Measurements from ENCODE around the gene ARHGDIA.

Gene ARHGDIA

GRCh38 chr17:81903896-81904599 lies 32.9 kb upstream of the ARHGDIA start:
- Histone ChIP-seq H3K4me1 (ENCODE audit: control insufficient read depth, insufficient read depth, low read length) (no peaks in the 10 kb centered on the region), H3K9ac (ENCODE audit: low read depth, low read length) (no peak overlapping the region), H3K9me3 (ENCODE audit: control insufficient read depth, insufficient read depth, low read length) (no peaks in the 10 kb centered on the region), H3K36me3 (ENCODE audit: control insufficient read depth, insufficient read depth, low read length) (peaks cover 38% of the 10 kb centered on the region), H3K27me3 (ENCODE audit: control insufficient read depth, insufficient read depth, low read length) (peaks cover 9% of the 10 kb centered on the region), H3K4me3 (ENCODE audit: low read depth, low read length) (no peak overlapping the region)

GRCh38 chr17:81903415-81903831 lies 32.3 kb upstream of the ARHGDIA start:
- Histone ChIP-seq H3K9me3 (ENCODE audit: control insufficient read depth, insufficient read depth, low read length) (no peaks in the 10 kb centered on the region), H3K27me3 (ENCODE audit: control insufficient read depth, insufficient read depth, low read length) (peaks cover 9% of the 10 kb centered on the region), H3K4me3 (ENCODE audit: low read depth, low read length) (no peak overlapping the region), H3K9ac (ENCODE audit: low read depth, low read length) (peak overlapping the region; percentile 24), H3K4me1 (ENCODE audit: control insufficient read depth, insufficient read depth, low read length) (no peaks in the 10 kb centered on the region), H3K36me3 (ENCODE audit: control insufficient read depth, insufficient read depth, low read length) (peaks cover 43% of the 10 kb centered on the region)

- peaks cover 42% of the 10 kb centered on the region for H3K36me3 ChIP-seq (ENCODE audit: control insufficient read depth, insufficient read depth, low read length)
- H3K4me3 ChIP-seq (ENCODE audit: low read depth, low read length) = peak overlapping the region; percentile 30
- no peaks in the 10 kb centered on the region for H3K9me3 ChIP-seq (ENCODE audit: control insufficient read depth, insufficient read depth, low read length)
- H3K4me1 ChIP-seq (ENCODE audit: control insufficient read depth, insufficient read depth, low read length) = no peaks in the 10 kb centered on the region
- peaks cover 9% of the 10 kb centered on the region for H3K27me3 ChIP-seq (ENCODE audit: control insufficient read depth, insufficient read depth, low read length)
- peak overlapping the region; percentile 37 for H3K9ac ChIP-seq (ENCODE audit: low read depth, low read length)
Measured at GRCh38 chr17:81902653-81903414, 31.7 kb upstream of the ARHGDIA start.

- H3K9ac ChIP-seq (ENCODE audit: low read depth, low read length) = peak within 1 kb of the TSS; percentile 37
- no peaks in the 10 kb centered on the region for H3K4me1 ChIP-seq (ENCODE audit: control insufficient read depth, insufficient read depth, low read length)
- H3K4me3 ChIP-seq (ENCODE audit: low read depth, low read length) = peak within 1 kb of the TSS; percentile 30
- H3K27me3 ChIP-seq (ENCODE audit: control insufficient read depth, insufficient read depth, low read length) = peaks cover 9% of the 10 kb centered on the region
- peaks cover 37% of the 10 kb centered on the region for H3K36me3 ChIP-seq (ENCODE audit: control insufficient read depth, insufficient read depth, low read length)
- H3K9me3 ChIP-seq (ENCODE audit: control insufficient read depth, insufficient read depth, low read length) = no peaks in the 10 kb centered on the region
Measured at GRCh38 chr17:81902023-81902652, 31.0 kb upstream of the ARHGDIA start, which contains the start of gene NPB. TSS of gene NPB (plus strand) at chr17:81902238. CDS start at chr17:81902278, 40 bp downstream.

- H3K27me3 ChIP-seq (ENCODE audit: control insufficient read depth, insufficient read depth, low read length) = peaks cover 9% of the 10 kb centered on the region
- peaks cover 37% of the 10 kb centered on the region for H3K36me3 ChIP-seq (ENCODE audit: control insufficient read depth, insufficient read depth, low read length)
- H3K4me1 ChIP-seq (ENCODE audit: control insufficient read depth, insufficient read depth, low read length) = no peaks in the 10 kb centered on the region
- no peak overlapping the region for H3K9ac ChIP-seq (ENCODE audit: low read depth, low read length)
- H3K9me3 ChIP-seq (ENCODE audit: control insufficient read depth, insufficient read depth, low read length) = no peaks in the 10 kb centered on the region
- no peak overlapping the region for H3K4me3 ChIP-seq (ENCODE audit: low read depth, low read length)
Measured at GRCh38 chr17:81901167-81902022, 30.3 kb upstream of the ARHGDIA start.

- Histone ChIP-seq H3K9me3 (ENCODE audit: control insufficient read depth, insufficient read depth, low read length) (no peaks in the 10 kb centered on the region), H3K36me3 (ENCODE audit: control insufficient read depth, insufficient read depth, low read length) (peaks cover 39% of the 10 kb centered on the region), H3K4me1 (ENCODE audit: control insufficient read depth, insufficient read depth, low read length) (no peaks in the 10 kb centered on the region), H3K4me3 (ENCODE audit: low read depth, low read length) (no peak overlapping the region), H3K9ac (ENCODE audit: low read depth, low read length) (no peak overlapping the region), H3K27me3 (ENCODE audit: control insufficient read depth, insufficient read depth, low read length) (peaks cover 9% of the 10 kb centered on the region)
Measured at GRCh38 chr17:81900181-81900820, 29.2 kb upstream of the ARHGDIA start.

GRCh38 chr17:81899514-81900166 lies 28.5 kb upstream of the ARHGDIA start:
- peaks cover 35% of the 10 kb centered on the region for H3K36me3 ChIP-seq (ENCODE audit: control insufficient read depth, insufficient read depth, low read length)
- H3K9me3 ChIP-seq (ENCODE audit: control insufficient read depth, insufficient read depth, low read length) = no peaks in the 10 kb centered on the region
- H3K4me1 ChIP-seq (ENCODE audit: control insufficient read depth, insufficient read depth, low read length) = no peaks in the 10 kb centered on the region
- H3K27me3 ChIP-seq (ENCODE audit: control insufficient read depth, insufficient read depth, low read length) = peaks cover 9% of the 10 kb centered on the region
- no peak overlapping the region for H3K4me3 ChIP-seq (ENCODE audit: low read depth, low read length)
- no peak overlapping the region for H3K9ac ChIP-seq (ENCODE audit: low read depth, low read length)

- Histone ChIP-seq H3K9ac (ENCODE audit: low read depth, low read length) (no peak overlapping the region), H3K36me3 (ENCODE audit: control insufficient read depth, insufficient read depth, low read length) (peaks cover 39% of the 10 kb centered on the region), H3K4me1 (ENCODE audit: control insufficient read depth, insufficient read depth, low read length) (no peaks in the 10 kb centered on the region), H3K9me3 (ENCODE audit: control insufficient read depth, insufficient read depth, low read length) (no peaks in the 10 kb centered on the region), H3K4me3 (ENCODE audit: low read depth, low read length) (no peak overlapping the region), H3K27me3 (ENCODE audit: control insufficient read depth, insufficient read depth, low read length) (peaks cover 9% of the 10 kb centered on the region)
Measured at GRCh38 chr17:81898885-81899284, 27.7 kb upstream of the ARHGDIA start.

- peaks cover 9% of the 10 kb centered on the region for H3K27me3 ChIP-seq (ENCODE audit: control insufficient read depth, insufficient read depth, low read length)
- no peaks in the 10 kb centered on the region for H3K4me1 ChIP-seq (ENCODE audit: control insufficient read depth, insufficient read depth, low read length)
- no peak overlapping the region for H3K4me3 ChIP-seq (ENCODE audit: low read depth, low read length)
- no peaks in the 10 kb centered on the region for H3K9me3 ChIP-seq (ENCODE audit: control insufficient read depth, insufficient read depth, low read length)
- peaks cover 39% of the 10 kb centered on the region for H3K36me3 ChIP-seq (ENCODE audit: control insufficient read depth, insufficient read depth, low read length)
- no peak overlapping the region for H3K9ac ChIP-seq (ENCODE audit: low read depth, low read length)
Measured at GRCh38 chr17:81898029-81898866, 27.1 kb upstream of the ARHGDIA start.

GRCh38 chr17:81895400-81895799 lies 24.3 kb upstream of the ARHGDIA start:
- Histone ChIP-seq H3K27me3 (ENCODE audit: control insufficient read depth, insufficient read depth, low read length) (no peaks in the 10 kb centered on the region), H3K9ac (ENCODE audit: low read depth, low read length) (no peak overlapping the region), H3K9me3 (ENCODE audit: control insufficient read depth, insufficient read depth, low read length) (no peaks in the 10 kb centered on the region), H3K4me3 (ENCODE audit: low read depth, low read length) (no peak overlapping the region), H3K36me3 (ENCODE audit: control insufficient read depth, insufficient read depth, low read length) (peaks cover 39% of the 10 kb centered on the region), H3K4me1 (ENCODE audit: control insufficient read depth, insufficient read depth, low read length) (no peaks in the 10 kb centered on the region)
